COR-L47 (cell line): ENCODE results near the gene MED25.

Experiments
- DNase-seq: peaks from one replicate; lab custom pipeline; 2025; lab: John Stamatoyannopoulos, UW

The MED25 gene

DNA sequence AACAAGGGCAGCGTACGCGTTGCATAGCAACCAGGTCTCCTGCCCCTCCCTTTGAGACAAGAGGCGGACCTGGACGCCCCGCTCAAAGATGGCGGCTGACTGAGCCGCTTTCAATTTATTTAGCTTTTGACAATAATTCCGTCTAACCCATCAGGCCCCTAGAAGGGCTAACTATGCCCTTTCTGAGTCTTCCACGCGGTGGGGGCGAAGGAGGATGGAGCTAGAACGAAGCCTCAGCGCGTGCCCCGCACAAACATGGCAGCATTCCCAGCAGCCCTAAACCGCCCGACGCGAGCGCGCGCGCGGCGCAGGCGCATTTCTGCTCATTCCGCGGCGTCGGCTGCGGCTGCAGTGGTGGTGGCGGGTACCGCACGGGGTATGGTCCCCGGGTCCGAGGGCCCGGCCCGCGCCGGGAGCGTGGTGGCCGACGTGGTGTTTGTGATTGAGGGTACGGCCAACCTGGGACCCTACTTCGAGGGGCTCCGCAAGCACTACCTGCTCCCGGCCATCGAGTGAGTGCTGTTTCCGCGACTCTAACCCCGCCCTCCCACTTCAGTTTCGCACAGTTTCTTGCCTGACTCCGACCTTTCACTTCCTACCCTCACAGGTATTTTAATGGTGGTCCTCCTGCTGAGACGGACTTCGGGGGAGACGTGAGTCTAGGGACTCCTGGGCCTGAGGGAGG is at the start of gene MED25:
TSS of gene MED25 (plus strand) at position 326 of the 685 bp plus-strand sequence. CDS start at position 379, 53 bp downstream.
- peak; percentile 73 for DNase-seq

DNA sequence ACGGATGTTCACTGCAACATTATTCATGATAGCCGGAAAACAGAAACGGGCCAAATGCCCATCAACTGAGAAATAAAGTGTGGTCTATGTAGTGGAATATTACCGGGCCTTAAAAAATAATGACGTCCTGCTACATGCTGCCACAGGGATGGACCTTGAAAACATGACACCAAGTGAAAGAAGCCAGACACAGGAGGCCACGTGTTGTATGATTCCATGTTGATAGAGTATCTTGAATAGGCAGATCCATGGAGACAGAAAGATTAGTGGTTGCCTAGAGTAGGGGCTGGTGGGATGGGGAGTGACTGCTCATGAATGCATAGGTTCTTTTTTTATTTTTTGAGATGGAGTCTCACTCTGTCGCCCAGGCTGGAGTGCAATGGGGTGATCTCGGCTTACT is 47.6 kb upstream of the MED25 start:
- no peak for DNase-seq

DNA sequence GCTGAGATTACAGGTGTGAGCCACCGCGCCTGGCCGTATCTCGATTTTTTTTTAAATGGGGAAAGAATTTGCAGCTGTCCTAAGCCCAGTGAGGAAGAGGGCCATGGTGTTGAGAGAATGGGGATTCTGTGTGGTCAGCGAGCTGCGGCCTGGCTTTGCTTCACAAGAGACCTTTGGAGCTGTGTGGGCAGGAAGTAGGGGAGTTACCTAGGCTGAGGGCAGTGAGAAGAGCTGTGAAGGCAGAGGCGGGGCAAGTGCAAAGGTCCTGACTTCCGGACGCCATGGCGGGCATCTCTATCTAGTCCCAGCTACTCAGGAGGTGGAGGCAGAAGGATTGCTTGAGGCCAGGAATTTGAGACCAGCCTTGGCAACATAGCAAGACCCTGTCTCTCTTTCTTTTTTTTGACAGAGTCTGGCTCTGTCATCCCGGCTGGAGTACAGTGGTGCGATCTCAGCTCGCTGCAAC is 46.4 kb upstream of the MED25 start:
- DNase-seq, result no peak

DNA sequence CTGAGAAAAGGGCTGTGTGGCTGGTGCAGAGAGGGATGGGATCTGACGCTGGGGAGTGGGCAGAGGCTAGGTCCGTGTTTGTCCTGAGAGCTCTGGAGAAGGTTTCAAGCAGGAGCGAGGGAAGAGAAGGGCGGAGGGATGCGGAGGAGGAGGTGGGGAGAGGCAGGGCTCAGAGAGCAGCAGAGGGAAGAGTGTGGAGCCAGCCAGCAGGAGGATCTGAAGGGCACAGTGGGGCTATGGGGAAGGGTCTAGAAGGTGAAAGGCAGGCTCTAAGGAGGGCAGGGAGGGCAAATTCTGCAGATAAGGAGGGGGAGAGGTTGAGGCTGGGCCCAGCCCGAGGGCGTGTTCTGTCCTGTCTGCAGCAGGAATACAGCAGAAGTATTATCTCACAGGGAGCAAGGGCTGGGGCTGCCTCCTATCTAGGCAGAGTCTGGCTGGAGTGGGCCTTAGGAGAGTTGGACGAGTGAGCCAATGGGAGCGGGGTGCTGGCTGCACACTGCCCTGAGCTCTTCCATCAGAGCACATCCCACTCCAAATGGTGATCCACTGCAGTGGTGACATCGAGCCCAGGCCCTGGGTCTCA is 45.1 kb upstream of the MED25 start:
- no peak for DNase-seq

DNA sequence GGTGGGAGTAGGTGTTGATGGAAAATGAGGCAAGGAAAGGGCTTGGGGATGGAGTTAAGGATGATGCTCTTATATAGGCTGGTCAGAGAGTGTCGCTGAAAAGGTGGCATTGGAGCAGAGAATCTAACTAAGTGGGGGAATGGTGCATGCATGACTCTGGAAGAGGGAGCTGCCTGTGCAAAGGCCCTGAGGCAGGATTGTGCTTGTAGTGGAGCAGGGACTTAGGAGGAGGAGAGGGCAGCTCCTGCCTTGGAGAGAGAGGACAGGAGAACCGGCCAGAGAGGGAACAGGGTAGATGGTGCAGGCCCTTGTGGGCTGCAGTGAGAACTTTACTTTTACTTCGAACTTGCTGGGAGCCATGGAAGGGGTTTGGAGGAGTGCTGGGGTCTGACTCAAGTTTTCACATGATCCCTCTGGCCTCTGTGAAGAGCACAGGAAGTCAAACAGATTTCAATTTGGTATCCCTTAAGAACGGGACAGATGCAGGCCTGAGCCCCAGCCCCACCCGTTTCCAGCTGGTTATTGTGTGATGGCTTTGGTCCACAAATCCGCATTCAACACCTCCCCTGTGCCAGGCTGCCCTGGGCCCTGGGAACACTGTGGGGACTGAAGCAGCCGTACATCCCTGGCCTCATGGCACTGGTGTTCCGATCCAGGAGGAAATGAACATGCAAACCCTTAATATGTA is 44.3 kb upstream of the MED25 start:
- no peak for DNase-seq

DNA sequence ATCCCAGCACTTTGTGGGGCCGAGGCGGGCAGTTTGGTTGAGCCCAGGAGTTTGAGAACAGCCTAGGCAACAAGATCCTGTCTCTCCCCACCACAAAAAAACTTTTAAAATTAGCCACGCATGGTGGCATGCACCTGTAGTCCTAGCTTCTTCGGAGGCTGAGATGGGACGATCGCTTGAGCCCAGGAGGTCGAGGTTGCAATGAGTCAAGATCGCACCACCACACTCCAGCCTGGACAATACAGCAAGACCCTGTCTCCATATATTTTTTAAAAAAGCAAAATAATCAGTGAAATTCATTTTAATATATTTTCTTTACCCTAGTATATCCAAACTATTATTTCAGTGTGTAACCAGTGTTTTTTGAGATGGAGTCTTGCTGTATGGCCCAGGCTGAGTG is 43.1 kb upstream of the MED25 start:
- no peak for DNase-seq

DNA sequence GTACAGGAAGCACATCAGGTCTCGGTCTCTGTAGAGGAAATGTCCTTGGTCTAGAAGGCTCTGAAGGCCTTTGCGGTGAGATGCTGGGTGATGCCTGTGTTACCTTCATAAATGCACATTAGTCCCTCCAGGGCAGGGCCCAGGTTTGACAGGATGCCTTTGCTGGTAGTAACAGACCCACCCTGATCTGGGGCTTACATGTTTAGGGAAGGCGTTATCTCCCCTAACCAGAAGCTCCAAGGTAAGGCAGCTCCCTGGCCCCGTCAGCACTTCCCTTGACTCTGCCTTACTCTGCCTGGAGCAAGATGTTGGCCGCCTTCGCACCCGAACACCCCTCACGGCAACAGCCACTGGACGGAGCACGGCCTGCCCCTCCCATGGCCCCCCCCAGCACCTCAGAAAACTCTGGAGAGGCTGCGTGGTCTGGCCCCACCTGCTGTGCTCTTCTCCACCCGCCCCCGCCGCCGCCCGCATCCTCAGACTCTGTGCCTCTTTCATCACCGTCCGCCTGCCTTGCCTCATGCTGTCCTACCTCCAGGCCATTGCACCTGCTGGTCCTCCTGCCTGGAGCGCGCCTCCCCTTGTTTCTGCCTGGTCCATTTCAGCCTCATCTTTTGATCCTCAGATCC is 42.2 kb upstream of the MED25 start:
- DNase-seq, result no peak

DNA sequence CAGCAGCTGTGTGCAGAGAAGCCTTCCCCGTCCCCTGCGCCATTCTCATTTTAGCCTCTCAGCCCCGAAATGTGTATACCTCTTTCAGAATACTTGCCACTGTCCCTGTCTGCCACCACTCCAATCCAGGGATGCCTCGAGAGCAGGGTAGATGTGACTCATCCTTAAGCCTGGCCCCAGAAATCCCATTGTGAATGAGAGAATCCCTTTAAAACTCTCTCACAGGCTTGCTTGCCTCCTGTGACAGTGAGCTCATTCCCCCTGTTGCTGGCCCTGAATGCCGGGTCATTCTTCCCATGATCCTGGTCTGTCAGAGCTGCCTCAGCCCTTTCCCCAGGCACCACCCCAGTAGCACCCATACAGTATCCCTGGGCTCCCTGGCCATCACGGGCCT is 41.7 kb upstream of the MED25 start:
- DNase-seq, result no peak

DNA sequence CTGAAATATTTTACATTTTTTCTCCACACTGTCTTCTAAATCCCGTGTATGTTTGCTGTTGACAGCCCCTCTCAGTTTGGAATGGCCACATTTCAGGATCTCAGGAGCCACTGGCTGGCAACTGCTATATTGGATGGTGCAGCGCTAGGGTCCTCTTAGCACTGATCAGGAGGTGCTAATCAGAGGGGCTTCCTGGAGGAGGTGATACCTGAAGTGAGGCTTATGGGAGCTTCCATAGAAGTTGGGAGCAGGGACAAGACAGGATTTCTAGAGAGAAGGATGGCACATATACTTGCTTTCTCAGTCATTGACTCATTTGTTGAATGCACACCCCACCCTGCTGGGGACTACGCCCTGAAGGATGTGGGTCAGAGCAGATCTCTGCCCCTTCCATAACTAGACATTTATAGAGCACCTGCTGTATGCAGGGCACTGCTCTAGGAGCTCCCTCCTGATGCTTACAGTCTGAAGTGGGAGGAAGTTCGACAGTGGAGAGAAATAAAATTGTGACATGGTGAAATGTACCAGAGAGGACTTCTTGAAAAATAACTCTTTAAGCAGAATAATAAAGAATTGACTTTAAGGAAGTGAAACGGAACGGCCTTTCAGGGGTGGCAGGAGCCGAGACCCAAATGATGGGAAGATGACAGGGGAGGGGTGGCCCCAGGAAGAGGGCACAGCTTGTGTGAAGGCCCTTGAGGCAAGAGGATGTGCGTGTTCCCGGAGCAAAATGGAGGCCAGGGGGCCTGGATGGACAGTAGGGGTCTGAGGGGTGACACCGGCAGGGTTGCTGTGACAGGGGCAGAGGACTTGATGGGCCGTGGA is 38.1 kb upstream of the MED25 start:
- DNase-seq, result no peak

DNA sequence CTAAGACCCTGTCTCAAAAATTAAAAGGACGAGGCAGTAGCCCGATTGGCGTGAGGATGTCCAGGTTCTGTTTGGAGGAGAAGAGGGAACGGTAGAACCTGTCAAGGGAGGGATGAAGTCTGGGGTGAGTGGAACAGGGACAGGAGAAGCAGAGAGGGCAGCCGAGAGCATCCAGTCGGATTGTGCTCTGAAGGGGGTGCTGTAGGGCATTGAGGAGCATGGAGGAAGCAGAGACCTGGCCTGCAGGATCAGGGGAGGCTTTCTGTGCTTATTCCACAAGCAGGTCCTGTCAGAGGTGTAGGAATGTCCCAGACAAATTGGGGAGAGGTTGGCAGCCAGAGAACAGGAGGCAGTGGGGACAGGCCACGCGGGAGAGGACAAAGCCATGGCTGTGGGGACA is 37.2 kb upstream of the MED25 start:
- no peak for DNase-seq

DNA sequence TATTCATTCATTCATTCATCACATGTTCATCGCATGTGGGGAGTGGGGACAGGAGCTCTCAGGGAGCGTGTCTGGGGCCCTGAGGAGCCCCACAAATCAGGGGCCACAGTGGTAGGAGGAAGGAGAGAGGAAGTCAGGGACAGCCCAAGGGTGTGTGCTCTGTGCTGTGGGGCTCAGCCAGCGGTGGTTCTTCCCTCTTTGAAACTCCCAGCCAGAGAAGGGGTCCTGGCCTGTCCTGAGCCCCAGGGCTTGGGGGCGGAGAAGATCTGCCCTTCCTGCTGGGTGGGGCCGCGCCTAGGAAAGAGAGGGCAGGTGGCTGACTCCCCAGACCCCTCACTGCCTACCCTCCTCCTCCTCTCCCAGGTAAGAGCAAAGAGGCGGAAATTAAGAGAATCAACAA is 36.7 kb upstream of the MED25 start:
- DNase-seq, result no peak

DNA sequence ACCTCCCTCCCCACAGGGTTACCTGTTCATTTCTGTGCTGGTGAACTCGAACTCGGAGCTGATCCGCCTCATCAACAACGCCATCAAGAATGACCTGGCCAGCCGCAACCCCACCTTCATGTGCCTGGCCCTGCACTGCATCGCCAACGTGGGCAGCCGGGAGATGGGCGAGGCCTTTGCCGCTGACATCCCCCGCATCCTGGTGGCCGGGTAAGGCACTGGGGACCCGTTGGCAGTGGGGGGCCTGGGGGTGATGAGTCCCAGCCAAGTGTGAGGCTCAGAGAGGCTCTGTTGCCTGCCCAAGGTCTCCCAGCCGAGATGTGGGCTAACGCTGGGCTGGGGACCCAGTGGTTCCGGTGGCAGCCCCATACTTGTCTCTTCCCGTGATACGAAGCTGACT is 35.6 kb upstream of the MED25 start:
- DNase-seq, result no peak

DNA sequence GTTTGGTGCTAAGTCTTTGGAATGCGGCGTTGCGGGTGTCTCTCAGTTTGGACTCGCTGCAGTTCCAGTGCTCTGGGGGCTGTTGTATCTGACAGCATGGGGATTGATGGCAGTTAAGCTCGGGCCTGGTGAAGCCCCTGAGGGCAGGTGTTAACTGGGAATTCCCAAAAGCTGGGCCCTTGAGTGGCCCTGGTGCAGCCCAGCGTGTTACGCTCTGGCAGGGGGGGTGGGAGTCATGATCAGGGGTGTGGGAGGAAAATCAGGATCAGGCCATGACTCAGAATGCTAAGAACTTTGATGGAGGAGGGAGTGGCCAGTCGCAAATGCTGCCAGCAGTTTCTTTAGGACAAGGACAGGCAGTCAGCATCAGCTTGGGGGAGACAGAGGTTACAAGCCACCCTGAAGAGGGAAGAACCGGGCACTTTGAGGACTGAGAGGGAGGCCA is 31.7 kb upstream of the MED25 start:
- no peak for DNase-seq

DNA sequence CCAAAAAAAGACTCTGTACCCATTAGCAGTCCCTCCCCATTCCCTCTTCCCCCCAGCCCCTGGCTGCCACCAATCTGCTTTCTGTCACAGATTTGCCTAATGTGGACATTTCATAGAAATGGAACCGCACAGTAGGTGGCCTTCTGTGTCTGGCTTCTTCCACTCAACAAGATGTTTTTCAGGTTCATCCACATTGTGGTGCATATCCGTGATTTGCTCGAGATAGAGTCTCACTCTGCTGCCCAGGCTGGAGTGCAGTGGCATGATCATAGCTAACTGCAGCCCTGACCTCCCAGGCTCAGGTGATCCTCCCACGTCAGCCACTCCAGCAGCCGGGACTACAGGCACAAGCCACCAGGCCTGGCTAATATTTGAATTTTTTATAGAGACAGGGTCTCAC is 30.3 kb upstream of the MED25 start:
- DNase-seq, result no peak

DNA sequence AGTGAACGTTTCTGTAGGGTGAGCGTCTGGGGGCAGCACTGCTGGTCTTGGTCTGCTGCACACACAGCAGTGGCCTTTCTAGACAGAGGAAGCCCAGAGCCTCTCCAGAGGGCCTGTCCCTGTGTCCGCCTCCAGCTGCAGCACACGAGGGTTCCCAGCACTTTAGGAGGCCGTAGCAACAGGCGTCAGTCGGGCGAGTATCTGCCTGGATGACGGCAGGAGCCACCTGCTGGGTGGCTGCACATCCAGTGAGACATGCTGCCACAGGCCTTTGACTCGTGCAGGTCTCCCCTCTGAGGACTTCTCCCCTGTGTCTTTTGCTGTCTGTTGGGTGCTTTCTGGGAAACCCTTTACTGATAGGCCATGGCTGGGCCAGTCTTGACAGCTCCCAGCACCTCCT is 29.2 kb upstream of the MED25 start:
- DNase-seq, result no peak

DNA sequence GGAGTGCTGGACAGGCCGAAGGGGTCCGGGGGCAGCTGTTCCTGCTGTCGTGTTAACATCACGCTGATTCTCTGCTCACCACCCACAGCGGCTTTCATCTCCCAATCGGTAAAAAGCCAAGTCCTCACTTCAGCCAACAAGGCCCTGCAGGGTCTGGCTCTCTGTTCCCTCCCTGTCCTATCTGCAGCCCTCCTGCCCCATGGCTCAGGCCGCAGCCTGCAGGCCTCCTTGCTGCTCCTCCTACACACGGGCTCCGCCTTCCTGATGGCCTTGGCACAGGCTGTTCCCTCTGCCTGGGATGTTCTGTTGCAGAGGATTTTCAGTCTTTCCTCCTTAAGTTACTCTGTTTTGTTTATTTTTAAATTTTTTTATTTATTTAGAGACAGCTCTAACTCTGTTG is 27.2 kb upstream of the MED25 start:
- DNase-seq, result no peak

DNA sequence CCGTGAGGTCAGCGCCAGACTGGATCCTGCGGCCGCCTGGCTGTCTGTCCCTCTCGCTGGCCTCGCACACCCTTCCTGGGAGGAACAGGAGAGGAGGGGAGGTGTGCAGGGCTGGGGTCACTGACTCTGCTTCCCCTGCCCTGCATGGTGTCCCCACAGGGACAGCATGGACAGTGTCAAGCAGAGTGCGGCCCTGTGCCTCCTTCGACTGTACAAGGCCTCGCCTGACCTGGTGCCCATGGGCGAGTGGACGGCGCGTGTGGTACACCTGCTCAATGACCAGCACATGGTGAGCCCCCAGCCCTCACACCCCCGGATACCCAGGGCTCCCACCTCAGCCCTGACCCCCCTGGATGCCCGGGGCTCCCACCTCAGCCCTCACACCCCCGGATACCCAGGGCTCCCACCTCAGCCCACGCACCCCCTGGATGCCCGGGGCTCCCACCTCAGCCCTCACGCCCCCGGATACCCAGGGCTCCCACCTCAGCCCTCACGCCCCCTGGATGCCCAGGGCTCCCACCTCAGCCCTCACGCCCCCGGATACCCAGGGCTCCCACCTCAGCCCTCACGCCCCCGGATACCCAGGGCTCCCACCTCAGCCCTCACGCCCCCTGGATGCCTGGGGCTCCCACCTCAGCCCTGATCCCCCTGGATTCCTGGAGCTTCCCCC is 26.2 kb upstream of the MED25 start:
- DNase-seq, result no peak

DNA sequence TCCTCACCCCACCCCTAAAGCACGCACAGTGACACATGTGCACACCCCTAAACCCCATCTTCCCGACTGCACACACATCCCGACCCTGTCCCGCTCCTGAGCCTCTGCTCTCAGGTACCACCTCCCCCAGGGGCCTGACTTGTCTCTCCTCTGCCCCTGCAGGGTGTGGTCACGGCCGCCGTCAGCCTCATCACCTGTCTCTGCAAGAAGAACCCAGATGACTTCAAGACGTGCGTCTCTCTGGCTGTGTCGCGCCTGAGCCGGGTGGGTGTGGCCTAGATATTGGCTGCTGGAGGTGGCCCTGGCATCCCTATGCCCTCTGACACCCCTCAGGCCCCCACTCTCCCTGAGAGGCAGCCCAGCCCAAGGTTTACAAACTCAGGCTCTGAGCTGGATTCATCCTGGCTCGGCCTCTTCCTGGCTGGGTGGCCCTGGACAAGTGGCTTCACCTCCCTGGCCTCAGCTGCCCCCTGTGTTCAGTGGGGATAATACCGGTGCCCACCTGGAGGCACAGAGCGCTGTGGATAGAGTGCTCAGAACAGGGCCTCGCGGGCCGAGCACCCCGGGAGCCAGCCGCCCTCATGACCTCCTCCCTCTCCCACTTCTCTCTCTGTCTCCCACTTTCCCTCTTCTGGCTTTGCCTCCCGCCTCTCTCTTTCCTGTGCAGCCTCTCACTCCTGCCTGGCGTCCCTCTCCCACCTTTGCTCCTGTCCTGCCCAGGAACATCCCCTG is 25.1 kb upstream of the MED25 start:
- DNase-seq, result no peak

DNA sequence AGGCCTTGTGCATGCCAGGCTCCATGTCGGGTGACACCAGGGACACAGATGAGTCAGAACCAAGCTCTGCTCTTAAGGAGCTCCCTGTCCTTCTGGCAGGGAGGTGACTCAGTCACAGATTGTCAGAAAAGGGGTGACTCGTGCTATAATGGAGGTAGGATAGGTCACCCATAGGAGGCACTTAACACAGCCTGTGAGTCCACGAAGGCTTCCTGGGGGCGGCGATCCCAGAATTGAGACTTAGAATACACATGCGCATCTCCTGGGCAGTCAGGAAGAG is 24.6 kb upstream of the MED25 start:
- DNase-seq, result no peak

DNA sequence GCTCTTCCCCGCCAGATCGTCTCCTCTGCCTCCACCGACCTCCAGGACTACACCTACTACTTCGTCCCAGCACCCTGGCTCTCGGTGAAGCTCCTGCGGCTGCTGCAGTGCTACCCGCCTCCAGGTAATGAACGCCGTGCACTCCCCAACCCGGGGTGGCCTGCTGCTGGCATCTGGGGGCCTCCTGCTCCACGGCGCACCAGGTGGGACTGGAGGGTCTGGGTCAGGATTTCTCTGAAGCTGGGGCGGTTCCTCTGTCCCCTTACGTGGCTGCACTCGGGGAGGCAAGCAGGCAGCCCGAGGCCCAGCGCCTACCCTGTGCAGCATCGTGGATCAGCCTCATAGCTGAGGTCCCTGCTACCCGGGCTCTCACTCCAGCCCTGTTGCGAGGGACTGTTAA is 22.5 kb upstream of the MED25 start:
- no peak for DNase-seq

DNA sequence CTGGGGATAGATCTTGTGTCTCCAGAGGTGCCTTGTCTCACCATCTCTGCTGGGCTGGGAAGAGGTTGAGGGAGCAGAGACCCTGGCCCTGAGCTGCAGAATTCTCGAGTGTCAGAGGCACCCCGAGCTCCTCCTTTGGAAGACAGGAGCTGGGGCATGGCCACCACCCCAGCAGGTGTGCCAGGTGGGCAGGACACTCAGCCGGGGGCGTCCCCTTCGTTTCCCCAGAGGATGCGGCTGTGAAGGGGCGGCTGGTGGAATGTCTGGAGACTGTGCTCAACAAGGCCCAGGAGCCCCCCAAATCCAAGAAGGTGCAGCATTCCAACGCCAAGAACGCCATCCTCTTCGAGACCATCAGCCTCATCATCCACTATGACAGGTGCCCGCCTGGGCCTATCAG is 19.5 kb upstream of the MED25 start:
- no peak for DNase-seq
